ENCODE measurements around the gene GALNT17.
A peak's percentile ranks its signal among the peaks of the same experiment; 100 is the strongest.
"Not testable (repeated sequence)": the region's sequence is repeated elsewhere in the genome, so short reads cannot be mapped to it uniquely, and the experiment has no call there.

The GALNT17 gene

GRCh38 chr7:71705901-71706596 lies 574.1 kb downstream of the GALNT17 start:
- no peak for DNase-seq

- no peak for DNase-seq
Observed at GRCh38 chr7:71706597-71706975, 574.6 kb downstream of the GALNT17 start.

GRCh38 chr7:71707041-71707440 lies 575.1 kb downstream of the GALNT17 start:
- DNase-seq: no peak

- DNase-seq: no peak
Observed at GRCh38 chr7:71708710-71709109, 576.8 kb downstream of the GALNT17 start.

GRCh38 chr7:71710442-71710841 lies 578.5 kb downstream of the GALNT17 start:
- DNase-seq: no peak

GRCh38 chr7:71712653-71713180 lies 580.8 kb downstream of the GALNT17 start:
- DNase-seq: no peak

GRCh38 chr7:71716690-71717089 lies 584.7 kb downstream of the GALNT17 start:
- no peak for DNase-seq

GRCh38 chr7:71718563-71718962 lies 586.6 kb downstream of the GALNT17 start:
- DNase-seq: no peak

GRCh38 chr7:71721742-71722141 lies 589.8 kb downstream of the GALNT17 start:
- DNase-seq: no peak

- no peak for DNase-seq
Observed at GRCh38 chr7:71723859-71724258, 591.9 kb downstream of the GALNT17 start.

- no peak for DNase-seq
Observed at GRCh38 chr7:71727347-71727746, 595.4 kb downstream of the GALNT17 start.

GRCh38 chr7:71731740-71732139 lies 599.8 kb downstream of the GALNT17 start:
- no peak for DNase-seq

- DNase-seq: peak; percentile 89
Observed at GRCh38 chr7:71733107-71733870, 601.3 kb downstream of the GALNT17 start.

- DNase-seq: peak; percentile 80
Observed at GRCh38 chr7:71735961-71736556, 604.1 kb downstream of the GALNT17 start.

GRCh38 chr7:71737931-71738540 lies 606.1 kb downstream of the GALNT17 start:
- DNase-seq: not testable (repeated sequence)

GRCh38 chr7:71739520-71740173 lies 607.7 kb downstream of the GALNT17 start:
- DNase-seq: no peak

GRCh38 chr7:71740174-71740560 lies 608.2 kb downstream of the GALNT17 start:
- no peak for DNase-seq

GRCh38 chr7:71746006-71746405 lies 614.1 kb downstream of the GALNT17 start:
- DNase-seq: no peak

- DNase-seq: no peak
Observed at GRCh38 chr7:71750290-71750689, 618.3 kb downstream of the GALNT17 start.

GRCh38 chr7:71752171-71752935 lies 620.4 kb downstream of the GALNT17 start:
- peak; percentile 58 for DNase-seq

- no peak for DNase-seq
Observed at GRCh38 chr7:71753236-71753635, 621.3 kb downstream of the GALNT17 start.

All from femur (tissue), 1 donor.